Uterus (tissue), 4 donors: ENCODE data around the gene EYA4. TPM values are rescaled to one million over a fixed set of nuclear protein-coding genes. Genes with fewer than 3 reads are reported as not detected.

Source experiments
- DNase-seq, 2 donors: peaks; one replicate each; pipeline ENCODE4 v3.0.0-alpha.2; 2019 to 2020
- H3K27ac ChIP-seq, 2 donors: fragments of 200-600 bp; sonication (generic); 1 replicate in 1 of 2; 2 replicates in 1 of 2; pipeline ENCODE4 v1.5.1; 2016 to 2018
- H3K27me3 ChIP-seq, 2 donors: fragments of 200-600 bp; sonication (generic); one replicate each; pipeline ENCODE4 v1.5.1; 2018 to 2019; ENCODE audit warnings: control low read depth in 1 of 2
- H3K36me3 ChIP-seq, 2 donors: fragments of 200-600 bp; sonication (generic); one replicate each; pipeline ENCODE4 v1.5.1; 2019; ENCODE audit warnings: control low read depth in 1 of 2
- H3K4me1 ChIP-seq, 2 donors: fragments of 200-600 bp; sonication (generic); one replicate each; pipeline ENCODE4 v1.5.1; 2018 to 2019; ENCODE audit warnings: control low read depth in 1 of 2
- H3K4me3 ChIP-seq, 2 donors: fragments of 200-600 bp; sonication (generic); 1 replicate in 1 of 2; 2 replicates in 1 of 2; pipeline ENCODE4 v1.5.1; 2018 to 2019; ENCODE audit warnings: mild to moderate bottlenecking in 1 of 2
- H3K9me3 ChIP-seq, 2 donors: fragments of 200-600 bp; sonication (generic); one replicate each; pipeline ENCODE4 v1.5.1; 2019; ENCODE audit warnings: control low read depth in 1 of 2
- POLR2A ChIP-seq, 2 donors: fragments of 450-650 bp; IDR thresholded peaks; one replicate each; pipeline ENCODE4 v1.6.1; 2016; ENCODE audit warnings: antibody characterized with exemption in 2 of 2, mild to moderate bottlenecking in 1 of 2, moderate library complexity in 1 of 2
- intact Hi-C: fragments of 100-400 bp; cut with DNase I; formaldehyde crosslinking; loops from one replicate; pipeline ENCODE4 v1.15.1; 2023; ENCODE audit warnings: low total_unique reads
- total RNA-seq, 4 donors: library from RNA; depleted of rRNA in 3 of 4; stranded (reverse); fragments of >200 nt in 3 of 4; gene quantifications; one replicate each; pipeline versions ENCODE4 v1.1.0 to v1.2.4, GENCODE V29; 2014 to 2023
- TF ChIP-seq, protein P1 (sequence below), 4 experiments: fragments of 200-600 bp in 2 of 4; fragments of 450-650 bp in 2 of 4; sonication (generic) in 2 of 4; IDR thresholded peaks; one replicate each; pipeline ENCODE4 v1.5.1; 2016 to 2019; ENCODE audit warnings: antibody characterized with exemption in 4 of 4, mild to moderate bottlenecking in 2 of 4, moderate library complexity in 1 of 4
- donor health status: DM: yes; HTN: yes; CAD: no.

The EYA4 gene
- total RNA-seq, 4 donors from 2014 or later, result 2.0 to 8.8 (median 8.4) TPM; not detected in 1

DNA sequence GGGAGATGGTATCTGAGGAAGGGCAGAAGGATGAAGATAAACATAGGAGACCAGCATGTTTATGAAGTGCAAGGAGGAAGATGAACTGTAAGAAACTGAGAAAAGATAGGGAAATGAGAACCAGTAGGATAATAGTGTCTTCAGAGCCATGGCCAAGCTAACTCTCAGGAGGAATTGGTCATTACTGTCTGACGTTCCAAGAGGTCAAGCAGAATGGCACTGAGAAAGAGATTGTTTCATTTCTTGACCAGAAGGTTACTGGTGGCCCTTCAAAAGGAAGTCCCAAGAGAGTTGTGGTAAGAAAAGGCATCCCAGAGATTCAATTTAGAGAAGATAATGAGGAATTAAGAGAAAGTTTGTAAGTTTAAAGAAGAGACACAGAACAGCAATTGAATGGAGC lies 47.5 kb downstream of the EYA4 start:
- no peak for DNase-seq
- no peak overlapping the region for H3K27ac ChIP-seq
- H3K27me3 ChIP-seq, result no peaks in the 10 kb centered on the region
- no peaks in the 10 kb centered on the region for H3K9me3 ChIP-seq
- H3K4me3 ChIP-seq, result no peak overlapping the region
- intact Hi-C loops, result no loop called here
- TF ChIP-seq, protein P1, sequence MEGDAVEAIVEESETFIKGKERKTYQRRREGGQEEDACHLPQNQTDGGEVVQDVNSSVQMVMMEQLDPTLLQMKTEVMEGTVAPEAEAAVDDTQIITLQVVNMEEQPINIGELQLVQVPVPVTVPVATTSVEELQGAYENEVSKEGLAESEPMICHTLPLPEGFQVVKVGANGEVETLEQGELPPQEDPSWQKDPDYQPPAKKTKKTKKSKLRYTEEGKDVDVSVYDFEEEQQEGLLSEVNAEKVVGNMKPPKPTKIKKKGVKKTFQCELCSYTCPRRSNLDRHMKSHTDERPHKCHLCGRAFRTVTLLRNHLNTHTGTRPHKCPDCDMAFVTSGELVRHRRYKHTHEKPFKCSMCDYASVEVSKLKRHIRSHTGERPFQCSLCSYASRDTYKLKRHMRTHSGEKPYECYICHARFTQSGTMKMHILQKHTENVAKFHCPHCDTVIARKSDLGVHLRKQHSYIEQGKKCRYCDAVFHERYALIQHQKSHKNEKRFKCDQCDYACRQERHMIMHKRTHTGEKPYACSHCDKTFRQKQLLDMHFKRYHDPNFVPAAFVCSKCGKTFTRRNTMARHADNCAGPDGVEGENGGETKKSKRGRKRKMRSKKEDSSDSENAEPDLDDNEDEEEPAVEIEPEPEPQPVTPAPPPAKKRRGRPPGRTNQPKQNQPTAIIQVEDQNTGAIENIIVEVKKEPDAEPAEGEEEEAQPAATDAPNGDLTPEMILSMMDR (IDR thresholded peaks at IDR 0.05), result no peak
- no peak for TF ChIP-seq POLR2A (IDR thresholded peaks at IDR 0.05)
- no peaks in the 10 kb centered on the region for H3K36me3 ChIP-seq
- no peaks in the 10 kb centered on the region for H3K4me1 ChIP-seq

DNA sequence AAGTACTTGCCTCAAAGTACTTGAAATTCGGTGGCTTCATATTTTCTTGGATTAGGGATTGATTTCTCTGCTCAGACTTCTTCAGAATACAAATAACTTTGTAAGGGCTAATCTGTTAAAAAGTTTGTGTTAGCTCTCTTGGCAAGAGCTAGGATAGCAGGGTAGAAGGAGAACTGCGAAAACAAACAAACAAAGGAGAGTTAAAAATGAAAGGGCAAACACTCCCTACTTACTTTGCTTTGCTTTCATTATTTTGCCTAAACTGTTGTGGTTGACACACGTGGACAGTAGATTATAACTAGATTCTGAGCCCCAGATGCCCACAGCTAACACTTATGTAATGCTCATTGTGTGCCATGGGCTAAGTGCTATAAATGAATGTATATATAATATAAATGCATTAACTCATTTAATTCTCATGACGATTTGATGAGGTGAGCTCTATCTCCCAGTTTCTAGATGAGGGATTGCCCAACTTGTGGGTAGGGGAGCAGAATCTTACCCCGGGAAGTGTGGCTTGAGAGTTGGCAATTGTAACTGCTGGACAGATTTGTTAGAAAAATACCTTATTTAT lies 48.7 kb downstream of the EYA4 start:
- H3K36me3 ChIP-seq, result no peaks in the 10 kb centered on the region
- no peaks in the 10 kb centered on the region for H3K4me1 ChIP-seq
- H3K27ac ChIP-seq, result no peak overlapping the region
- no peaks in the 10 kb centered on the region for H3K27me3 ChIP-seq
- no peak for DNase-seq
- H3K4me3 ChIP-seq, result no peak overlapping the region
- TF ChIP-seq POLR2A (IDR thresholded peaks at IDR 0.05), result no peak
- TF ChIP-seq, protein P1 (IDR thresholded peaks at IDR 0.05), result no peak
- H3K9me3 ChIP-seq, result no peaks in the 10 kb centered on the region
- intact Hi-C loops, result no loop called here

DNA sequence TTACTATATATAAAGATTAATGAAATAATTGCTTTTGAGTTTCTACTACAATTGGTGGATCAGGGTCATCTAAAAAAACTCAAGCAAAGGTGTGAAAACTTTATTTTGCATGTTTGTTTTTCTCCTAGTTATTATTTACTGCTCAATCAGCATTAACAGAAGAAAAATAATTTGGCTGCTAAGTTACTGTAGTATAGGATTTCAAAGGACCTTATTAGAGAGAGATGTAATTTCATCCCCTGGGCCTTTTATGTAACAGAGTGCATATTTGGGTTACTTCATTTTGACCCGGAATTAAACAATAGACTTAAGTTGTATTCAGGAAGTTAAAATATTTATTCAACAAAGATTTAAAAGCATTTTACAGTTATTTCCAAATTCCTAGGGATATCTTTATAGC lies 49.8 kb downstream of the EYA4 start:
- intact Hi-C loops, result no loop called here
- Histone ChIP-seq H3K4me1 (no peaks in the 10 kb centered on the region), H3K36me3 (no peaks in the 10 kb centered on the region), H3K27me3 (no peaks in the 10 kb centered on the region), H3K9me3 (no peaks in the 10 kb centered on the region), H3K27ac (no peak overlapping the region), H3K4me3 (no peak overlapping the region)
- no peak for DNase-seq
- TF ChIP-seq, protein P1 (IDR thresholded peaks at IDR 0.05), result no peak
- TF ChIP-seq POLR2A (IDR thresholded peaks at IDR 0.05), result no peak

DNA sequence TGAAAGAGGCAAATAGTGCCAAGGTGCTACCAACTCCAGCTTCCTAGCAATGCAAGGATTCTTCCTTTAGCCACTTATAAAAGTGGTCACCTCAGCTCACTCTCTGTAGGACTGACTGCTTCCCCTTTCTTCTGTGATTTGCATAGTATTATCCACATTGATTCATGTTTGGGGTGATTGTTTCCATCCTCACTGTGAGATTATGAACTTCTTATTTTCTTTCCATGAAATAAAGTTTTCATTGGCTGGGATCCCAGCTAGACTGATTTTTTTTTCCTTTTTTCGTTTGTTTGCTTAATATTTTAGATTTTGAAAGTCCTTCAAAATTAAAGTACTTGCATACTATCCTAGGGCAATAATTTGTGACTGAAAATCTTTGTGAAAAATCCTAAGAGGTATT lies 50.5 kb downstream of the EYA4 start:
- Histone ChIP-seq H3K27me3 (no peaks in the 10 kb centered on the region), H3K27ac (no peak overlapping the region), H3K9me3 (no peaks in the 10 kb centered on the region), H3K4me1 (no peaks in the 10 kb centered on the region), H3K4me3 (no peak overlapping the region), H3K36me3 (no peaks in the 10 kb centered on the region)
- intact Hi-C loops, result no loop called here
- TF ChIP-seq, protein P1 (IDR thresholded peaks at IDR 0.05), result no peak
- TF ChIP-seq POLR2A (IDR thresholded peaks at IDR 0.05), result no peak
- no peak for DNase-seq

DNA sequence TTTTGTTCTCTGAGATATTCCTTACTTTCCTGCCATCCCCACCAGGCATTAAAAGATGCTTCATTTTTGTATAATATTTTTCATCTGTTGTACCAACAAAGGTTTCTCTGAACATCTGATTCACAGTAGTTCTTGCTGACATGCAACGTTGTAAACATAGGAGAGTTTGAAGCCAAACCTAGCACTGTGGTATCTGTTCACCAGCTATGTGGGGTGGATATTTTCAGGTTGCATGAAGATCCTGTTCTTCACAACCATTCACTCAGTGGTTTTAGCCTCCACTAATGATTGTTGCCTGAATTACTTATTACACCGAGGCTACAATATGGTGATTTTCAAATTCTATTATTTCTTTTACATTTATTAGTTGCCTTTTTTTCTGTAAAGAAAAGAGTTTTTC lies 56.5 kb downstream of the EYA4 start:
- Histone ChIP-seq H3K4me1 (no peaks in the 10 kb centered on the region), H3K36me3 (no peaks in the 10 kb centered on the region), H3K4me3 (no peak overlapping the region), H3K27ac (no peak overlapping the region), H3K27me3 (no peaks in the 10 kb centered on the region), H3K9me3 (no peaks in the 10 kb centered on the region)
- intact Hi-C loops, result no loop called here
- no peak for TF ChIP-seq POLR2A (IDR thresholded peaks at IDR 0.05)
- TF ChIP-seq, protein P1 (IDR thresholded peaks at IDR 0.05), result no peak
- DNase-seq, result no peak
